Aorta (tissue), 5 donors: Measurements from ENCODE around the gene PKD2L2. TPM values are rescaled to one million over a fixed set of nuclear protein-coding genes. Genes with fewer than 3 reads are reported as not detected.
"Not testable (repeated sequence)": the region's sequence is repeated elsewhere in the genome, so short reads cannot be mapped to it uniquely, and the experiment has no call there.

ENCODE experiments used
- ATAC-seq: fragments of 200-7000 bp; cut with Tn5 transposase; one replicate; pipeline ENCODE4 v1.9.1; 2022; ENCODE audit warnings: moderate library complexity; ENCODE audit not compliant: low FRiP score
- DNase-seq, 2 donors: peaks; one replicate each; pipeline ENCODE4 v3.0.0-alpha.2; 2020
- H3K27ac ChIP-seq, 2 donors: one replicate each; pipeline ENCODE4 v1.5.1; 2013; ENCODE audit warnings: low read length in 2 of 2, mild to moderate bottlenecking in 2 of 2, moderate library complexity in 2 of 2, control low read depth in 1 of 2, inconsistent platforms in 1 of 2, low read depth in 1 of 2
- H3K27me3 ChIP-seq, 2 donors: one replicate each; pipeline ENCODE4 v1.6.1; 2013; ENCODE audit warnings: control low read depth in 1 of 2, low read length in 1 of 2, mild to moderate bottlenecking in 1 of 2, moderate library complexity in 1 of 2; ENCODE audit not compliant: insufficient read depth in 2 of 2, control insufficient read depth in 1 of 2
- H3K36me3 ChIP-seq, 2 donors: one replicate each; pipeline ENCODE4 v1.6.1; 2013; ENCODE audit warnings: control low read depth in 1 of 2, low read length in 1 of 2, mild to moderate bottlenecking in 1 of 2; ENCODE audit not compliant: insufficient read depth in 2 of 2, control insufficient read depth in 1 of 2
- H3K4me1 ChIP-seq, 2 donors: one replicate each; pipeline ENCODE4 v1.6.1; 2013; ENCODE audit warnings: low read length in 2 of 2, control low read depth in 1 of 2, mild to moderate bottlenecking in 1 of 2, moderate library complexity in 1 of 2; ENCODE audit not compliant: insufficient read depth in 2 of 2, control insufficient read depth in 1 of 2
- H3K4me3 ChIP-seq, 2 donors: one replicate each; pipeline ENCODE4 v1.5.1; 2013; ENCODE audit warnings: low read length in 2 of 2, control low read depth in 1 of 2, mild to moderate bottlenecking in 1 of 2
- H3K9me3 ChIP-seq: one replicate; pipeline ENCODE4 v1.6.1; 2013; ENCODE audit warnings: mild to moderate bottlenecking, low read length; ENCODE audit not compliant: control insufficient read depth
- WGBS, 2 donors: extraction: QIAGEN DNeasy Blood & Tissue Kit; methylation state at CpG; one replicate each; pipeline ENCODE4 v1.1.7; 2013; 5-methylcytosine and 5-hydroxymethylcytosine counted together
- intact Hi-C, 2 donors: fragments of 100-400 bp; cut with DNase I; formaldehyde crosslinking; loops; one replicate each; pipeline versions ENCODE4 v1.14.2 to v1.15.0; 2022
- polyA plus RNA-seq, 2 donors: library from polyadenylated mRNA; stranded (reverse); fragments of 200-250 nt; gene quantifications; one replicate each; pipeline ENCODE4 v1.2.3, GENCODE V29; 2013
- total RNA-seq, 2 donors: library from RNA; stranded (reverse); fragmentation: NEBNext Ultra II Directional; extraction: Animal tissue kit (Norgen Biotek cat#: 25700); gene quantifications; one replicate each; pipeline ENCODE4 v1.2.1, GENCODE V29; 2021
- donor health status: healthy with polysubstance abuse.
- donor health status: Bipolar disorder and iron deficiency.
- donor health status: DM: no; HTN: no; CAD: no.
- donor health status: DM: no; HTN: no; CAD: no.
- donor health status: DM: yes; HTN: yes; CAD: no.

Gene PKD2L2
- total and polyA plus RNA-seq, 4 donors = not detected

- Histone ChIP-seq H3K36me3 (peaks cover 0 to 2% of the 10 kb centered on the region in 2 donors), H3K27me3 (no peaks in the 10 kb centered on the region), H3K27ac (peak overlapping the region; percentile 51 to 67), H3K9me3 (no peaks in the 10 kb centered on the region), H3K4me3 (no peak overlapping the region), H3K4me1 (no peaks in the 10 kb centered on the region)
- intact Hi-C loops = no loop called here
- peak; percentile 76 for ATAC-seq
- DNase-seq = no peak
- WGBS, 2 donors = 36 to 39% methylated on average over 9 of the region's 9 CpGs
These were observed 65.0 kb downstream of the PKD2L2 start for GRCh38 chr5:137954131-137954879.

GRCh38 chr5:137957948-137958347, 68.7 kb downstream of the PKD2L2 start:
- no peaks in the 10 kb centered on the region for H3K9me3 ChIP-seq
- H3K27ac ChIP-seq = no peak overlapping the region
- H3K36me3 ChIP-seq = peaks cover 2 to 4% of the 10 kb centered on the region in 2 donors
- ATAC-seq (no peak), DNase-seq (no peak)
- H3K27me3 ChIP-seq = no peaks in the 10 kb centered on the region
- H3K4me1 ChIP-seq = no peaks in the 10 kb centered on the region
- 62 to 63% methylated on average over 1 of the region's 1 CpG for WGBS, 2 donors
- intact Hi-C loops = no loop called here
- H3K4me3 ChIP-seq = no peak overlapping the region

GRCh38 chr5:137959488-137959887, 70.2 kb downstream of the PKD2L2 start:
- H3K4me1 ChIP-seq = no peaks in the 10 kb centered on the region
- peaks cover 4 to 5% of the 10 kb centered on the region in 2 donors for H3K36me3 ChIP-seq
- no peak for ATAC-seq
- H3K4me3 ChIP-seq = no peak overlapping the region
- intact Hi-C loops = no loop called here
- 72 to 77% methylated on average over 4 of the region's 4 CpGs for WGBS, 2 donors
- no peaks in the 10 kb centered on the region for H3K9me3 ChIP-seq
- H3K27me3 ChIP-seq = no peaks in the 10 kb centered on the region
- no peak overlapping the region for H3K27ac ChIP-seq
- DNase-seq = no peak

GRCh38 chr5:137960141-137960540, 70.9 kb downstream of the PKD2L2 start:
- intact Hi-C loops = no loop called here
- H3K36me3 ChIP-seq = peaks cover 4 to 5% of the 10 kb centered on the region in 2 donors

GRCh38 chr5:137960819-137961218, 71.6 kb downstream of the PKD2L2 start:
- Histone ChIP-seq H3K4me3 (no peak overlapping the region), H3K27ac (peak overlapping the region in 1 of 2 donors; percentile 14), H3K36me3 (peaks cover 4 to 5% of the 10 kb centered on the region in 2 donors), H3K4me1 (no peaks in the 10 kb centered on the region), H3K27me3 (no peaks in the 10 kb centered on the region), H3K9me3 (no peaks in the 10 kb centered on the region)
- intact Hi-C loops = no loop called here
- DNase-seq = no peak
- WGBS, 2 donors = 80 to 87% methylated on average over 3 of the region's 3 CpGs
- no peak for ATAC-seq

More at GRCh38 chr5:137960141-137960540, 70.9 kb downstream of the PKD2L2 start:
- Histone ChIP-seq H3K27me3 (no peaks in the 10 kb centered on the region), H3K4me1 (no peaks in the 10 kb centered on the region), H3K27ac (no peak overlapping the region), H3K4me3 (no peak overlapping the region), H3K9me3 (no peaks in the 10 kb centered on the region)
- ATAC-seq (no peak), DNase-seq (no peak)
- 30 to 32% methylated on average over 2 of the region's 2 CpGs for WGBS, 2 donors

- H3K36me3 ChIP-seq, intact Hi-C loops, H3K9me3 ChIP-seq, H3K4me1 ChIP-seq, ATAC-seq, H3K27me3 ChIP-seq, H3K4me3 ChIP-seq, DNase-seq, H3K27ac ChIP-seq: not testable (repeated sequence)
- 98 to 100% methylated on average over 3 of the region's 4 CpGs for WGBS, 2 donors
These were observed 81.1 kb downstream of the PKD2L2 start for GRCh38 chr5:137970384-137970783.

- Histone ChIP-seq H3K27ac (no peak overlapping the region), H3K27me3 (no peaks in the 10 kb centered on the region), H3K9me3 (no peaks in the 10 kb centered on the region), H3K4me1 (no peaks in the 10 kb centered on the region), H3K4me3 (no peak overlapping the region), H3K36me3 (peaks cover 0 to 4% of the 10 kb centered on the region in 2 donors)
- DNase-seq (no peak), ATAC-seq (no peak)
- WGBS, 2 donors = 94 to 98% methylated on average over 3 of the region's 3 CpGs
- intact Hi-C loops = no loop called here
These were observed 86.0 kb downstream of the PKD2L2 start for GRCh38 chr5:137975208-137975607.

- Histone ChIP-seq H3K36me3 (no peaks in the 10 kb centered on the region), H3K9me3 (no peaks in the 10 kb centered on the region), H3K4me1 (no peaks in the 10 kb centered on the region), H3K27ac (no peak overlapping the region), H3K27me3 (no peaks in the 10 kb centered on the region), H3K4me3 (no peak overlapping the region)
- intact Hi-C loops = no loop called here
- ATAC-seq (no peak), DNase-seq (no peak)
- 94 to 96% methylated on average over 5 of the region's 5 CpGs for WGBS, 2 donors
These were observed 100.2 kb downstream of the PKD2L2 start for GRCh38 chr5:137989419-137989818.
